ENCODE measurements around the gene COMT. TPM values are rescaled to one million over a fixed set of nuclear protein-coding genes. Genes with fewer than 3 reads are reported as not detected.

The COMT gene
- total and polyA plus RNA-seq, 9 of the 15 experiments (the other 6 are each of a cell fraction or from before 2014, with no cell fraction given) = 12.5 to 351 (median 155) TPM

- TF ChIP-seq CTCFL (IDR thresholded peaks at IDR 0.05; ENCODE audit: borderline replicate concordance, insufficient read depth, low read depth, low read length, poor library complexity, severe bottlenecking) (peak; percentile 84), ETV1 (tag; conservative IDR thresholded peaks at IDR 0.05; ENCODE audit: low read depth) (no peak), RCOR1 (IDR thresholded peaks at IDR 0.05; ENCODE audit: borderline replicate concordance in 1 of 2, low read depth in 2 of 2, low read length in 2 of 2) (peak in 1 of 2 experiments; percentile 60; a peak in 1 of 4 replicates), ZNF75A (CRISPR knock-in tag; IDR thresholded peaks at IDR 0.05) (no peak), RFX7 (CRISPR knock-in tag; IDR thresholded peaks at IDR 0.05) (no peak), ZNF143 (CRISPR knock-in tag; IDR thresholded peaks at IDR 0.05) (no peak), ZNF717 (CRISPR knock-in tag; IDR thresholded peaks at IDR 0.05) (peak; percentile 82; the same call in 1 of the 2 replicates), ZFP91 (CRISPR knock-in tag; IDR thresholded peaks at IDR 0.05) (no peak), ZNF124 (CRISPR knock-in tag; IDR thresholded peaks at IDR 0.05) (no peak), ETV5 (CRISPR knock-in tag; IDR thresholded peaks at IDR 0.05; ENCODE audit: low read depth) (no peak), DNMT1 (IDR thresholded peaks at IDR 0.05) (no peak), NEUROD1 (IDR thresholded peaks at IDR 0.05; ENCODE audit: borderline replicate concordance, low read depth, low read length, partially characterized antibody) (peak; percentile 38), ZNF23 (CRISPR knock-in tag; IDR thresholded peaks at IDR 0.05) (no peak), HDAC1 (IDR thresholded peaks at IDR 0.05) (peak in 1 of 2 experiments; percentile 26; a peak in 2 of 4 replicates), NFATC3 (IDR thresholded peaks at IDR 0.05) (no peak)
- TF ChIP-seq, protein P1, sequence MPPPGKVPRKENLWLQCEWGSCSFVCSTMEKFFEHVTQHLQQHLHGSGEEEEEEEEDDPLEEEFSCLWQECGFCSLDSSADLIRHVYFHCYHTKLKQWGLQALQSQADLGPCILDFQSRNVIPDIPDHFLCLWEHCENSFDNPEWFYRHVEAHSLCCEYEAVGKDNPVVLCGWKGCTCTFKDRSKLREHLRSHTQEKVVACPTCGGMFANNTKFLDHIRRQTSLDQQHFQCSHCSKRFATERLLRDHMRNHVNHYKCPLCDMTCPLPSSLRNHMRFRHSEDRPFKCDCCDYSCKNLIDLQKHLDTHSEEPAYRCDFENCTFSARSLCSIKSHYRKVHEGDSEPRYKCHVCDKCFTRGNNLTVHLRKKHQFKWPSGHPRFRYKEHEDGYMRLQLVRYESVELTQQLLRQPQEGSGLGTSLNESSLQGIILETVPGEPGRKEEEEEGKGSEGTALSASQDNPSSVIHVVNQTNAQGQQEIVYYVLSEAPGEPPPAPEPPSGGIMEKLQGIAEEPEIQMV (tag; conservative IDR thresholded peaks at IDR 0.05; ENCODE audit: low read depth) = no peak
- TF ChIP-seq, protein P2, sequence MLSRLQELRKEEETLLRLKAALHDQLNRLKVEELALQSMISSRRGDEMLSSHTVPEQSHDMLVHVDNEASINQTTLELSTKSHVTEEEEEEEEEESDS (CRISPR knock-in tag; IDR thresholded peaks at IDR 0.05) = no peak
- TF ChIP-seq, protein P3, sequence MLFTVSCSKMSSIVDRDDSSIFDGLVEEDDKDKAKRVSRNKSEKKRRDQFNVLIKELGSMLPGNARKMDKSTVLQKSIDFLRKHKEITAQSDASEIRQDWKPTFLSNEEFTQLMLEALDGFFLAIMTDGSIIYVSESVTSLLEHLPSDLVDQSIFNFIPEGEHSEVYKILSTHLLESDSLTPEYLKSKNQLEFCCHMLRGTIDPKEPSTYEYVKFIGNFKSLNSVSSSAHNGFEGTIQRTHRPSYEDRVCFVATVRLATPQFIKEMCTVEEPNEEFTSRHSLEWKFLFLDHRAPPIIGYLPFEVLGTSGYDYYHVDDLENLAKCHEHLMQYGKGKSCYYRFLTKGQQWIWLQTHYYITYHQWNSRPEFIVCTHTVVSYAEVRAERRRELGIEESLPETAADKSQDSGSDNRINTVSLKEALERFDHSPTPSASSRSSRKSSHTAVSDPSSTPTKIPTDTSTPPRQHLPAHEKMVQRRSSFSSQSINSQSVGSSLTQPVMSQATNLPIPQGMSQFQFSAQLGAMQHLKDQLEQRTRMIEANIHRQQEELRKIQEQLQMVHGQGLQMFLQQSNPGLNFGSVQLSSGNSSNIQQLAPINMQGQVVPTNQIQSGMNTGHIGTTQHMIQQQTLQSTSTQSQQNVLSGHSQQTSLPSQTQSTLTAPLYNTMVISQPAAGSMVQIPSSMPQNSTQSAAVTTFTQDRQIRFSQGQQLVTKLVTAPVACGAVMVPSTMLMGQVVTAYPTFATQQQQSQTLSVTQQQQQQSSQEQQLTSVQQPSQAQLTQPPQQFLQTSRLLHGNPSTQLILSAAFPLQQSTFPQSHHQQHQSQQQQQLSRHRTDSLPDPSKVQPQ (CRISPR knock-in tag; IDR thresholded peaks at IDR 0.05; ENCODE audit: borderline replicate concordance) = no peak
Measured at GRCh38 chr22:19962246-19962908, 20.8 kb downstream of the COMT start (continued).
